Astrocyte of the cerebellum (primary cell): Measurements from ENCODE around the gene AFTPH.

Source experiments
- DNase-seq: peaks from one replicate; pipeline ENCODE4 v3.0.0-alpha.2; 2011; ENCODE audit warnings: low read depth
- H3K4me3 ChIP-seq: 2 replicates; pipeline ENCODE4 v1.5.1; 2011; ENCODE audit warnings: mild to moderate bottlenecking, low read depth, low read length, moderate library complexity
- CTCF ChIP-seq: IDR thresholded peaks from 2 replicates; pipeline ENCODE4 v1.5.1; 2012; ENCODE audit warnings: low read length, low read depth, moderate library complexity, mild to moderate bottlenecking; ENCODE audit errors: missing control alignments
- in situ Hi-C: cut with HindIII; loops from 2 replicates; pipeline ENCODE4 v1.10.0; 2017; ENCODE audit warnings: low sequenced_read_pairs

The AFTPH gene

GRCh38 chr2:64601034-64601754, 77.1 kb downstream of the AFTPH start:
- DNase-seq, result no peak
- TF ChIP-seq CTCF, result no peak
- no peak overlapping the region for H3K4me3 ChIP-seq
- in situ Hi-C loops, result no loop called here

- no peak for DNase-seq
- no peak overlapping the region for H3K4me3 ChIP-seq
- TF ChIP-seq CTCF, result no peak
- in situ Hi-C loops, result no loop called here
Measured at GRCh38 chr2:64601785-64602391, 77.8 kb downstream of the AFTPH start.

GRCh38 chr2:64602436-64602835, 78.3 kb downstream of the AFTPH start:
- DNase-seq, result no peak
- in situ Hi-C loops, result no loop called here
- H3K4me3 ChIP-seq, result no peak overlapping the region
- TF ChIP-seq CTCF, result no peak

GRCh38 chr2:64604155-64604554, 80.0 kb downstream of the AFTPH start:
- in situ Hi-C loops, result no loop called here
- DNase-seq, result no peak

GRCh38 chr2:64605026-64605471, 80.9 kb downstream of the AFTPH start:
- DNase-seq, result no peak
- TF ChIP-seq CTCF, result no peak
- in situ Hi-C loops, result no loop called here
- H3K4me3 ChIP-seq, result no peak overlapping the region

More at GRCh38 chr2:64604155-64604554, 80.0 kb downstream of the AFTPH start:
- no peak overlapping the region for H3K4me3 ChIP-seq
- TF ChIP-seq CTCF, result no peak

GRCh38 chr2:64605991-64606478, 81.9 kb downstream of the AFTPH start:
- no peak for DNase-seq
- H3K4me3 ChIP-seq, result no peak overlapping the region
- in situ Hi-C loops, result no loop called here
- TF ChIP-seq CTCF, result no peak
